Kidney epithelial cell (primary cell): Measurements from ENCODE around the gene CDH22. TPM values are rescaled to one million over a fixed set of nuclear protein-coding genes. Genes with fewer than 3 reads are reported as not detected.

Source experiments
- DNase-seq: peaks from one replicate; pipeline ENCODE4 v3.0.0-alpha.2; 2010; ENCODE audit warnings: low read depth
- H3K27me3 ChIP-seq: 2 replicates; pipeline ENCODE4 v1.6.0; 2011; ENCODE audit warnings: low read length; ENCODE audit not compliant: control insufficient read depth, insufficient read depth
- H3K36me3 ChIP-seq: 2 replicates; pipeline ENCODE4 v1.5.1; 2011; ENCODE audit warnings: low read length; ENCODE audit not compliant: control insufficient read depth, insufficient read depth
- H3K4me3 ChIP-seq: 2 replicates; pipeline ENCODE4 v1.5.1; 2011; ENCODE audit warnings: low read depth, mild to moderate bottlenecking, control low read depth, low read length
- CTCF ChIP-seq: IDR thresholded peaks from 2 replicates; pipeline ENCODE4 v1.5.1; 2011; ENCODE audit warnings: mild to moderate bottlenecking, moderate library complexity, low read length, control low read depth, inconsistent platforms; ENCODE audit not compliant: insufficient read depth, poor library complexity, severe bottlenecking
- total RNA-seq: library from RNA; depleted of rRNA; stranded (reverse); fragments of >200 nt; gene quantifications from 2 replicates; pipeline ENCODE4 v1.2.3, GENCODE V29; 2015

The CDH22 gene
- total RNA-seq, 1 donor from 2014 or later: not detected

- Histone ChIP-seq H3K4me3 (no peak overlapping the region), H3K36me3 (no peaks in the 10 kb centered on the region), H3K27me3 (peaks cover 6% of the 10 kb centered on the region)
- TF ChIP-seq CTCF: no peak
- no peak for DNase-seq
These were observed 85.7 kb downstream of the CDH22 start for GRCh38 chr20:46222521-46223007.

- Histone ChIP-seq H3K4me3 (no peak overlapping the region), H3K36me3 (no peaks in the 10 kb centered on the region), H3K27me3 (peaks cover 6% of the 10 kb centered on the region)
- TF ChIP-seq CTCF: no peak
- no peak for DNase-seq
These were observed 87.0 kb downstream of the CDH22 start for GRCh38 chr20:46221256-46221833.

- H3K27me3 ChIP-seq: peaks cover 6% of the 10 kb centered on the region
- no peak for TF ChIP-seq CTCF
- DNase-seq: peak; percentile 2
- no peak overlapping the region for H3K4me3 ChIP-seq
- no peaks in the 10 kb centered on the region for H3K36me3 ChIP-seq
These were observed 87.7 kb downstream of the CDH22 start for GRCh38 chr20:46220455-46221207.

- no peaks in the 10 kb centered on the region for H3K36me3 ChIP-seq
- H3K4me3 ChIP-seq: no peak overlapping the region
- no peak for TF ChIP-seq CTCF
- H3K27me3 ChIP-seq: peaks cover 6% of the 10 kb centered on the region
- DNase-seq: no peak
These were observed 88.4 kb downstream of the CDH22 start for GRCh38 chr20:46219920-46220319.

GRCh38 chr20:46219190-46219589, 89.1 kb downstream of the CDH22 start:
- TF ChIP-seq CTCF: no peak
- no peak overlapping the region for H3K4me3 ChIP-seq
- DNase-seq: no peak
- H3K36me3 ChIP-seq: no peaks in the 10 kb centered on the region
- peaks cover 7% of the 10 kb centered on the region for H3K27me3 ChIP-seq
